HAP-1 (cell line): ENCODE data around the gene TBKBP1.

ENCODE experiments used
- DNase-seq, 2 experiments: peaks; one replicate each; pipeline ENCODE4 v3.0.0-alpha.2; 2016 to 2020; ENCODE audit warnings: low spot score in 2 of 2
- H3K27me3 ChIP-seq: fragments of 250-450 bp; sonication (Bioruptor Pico); 2 replicates; pipeline ENCODE4 v1.5.1; 2020; ENCODE audit warnings: low read depth, mild to moderate bottlenecking, moderate library complexity
- H3K36me3 ChIP-seq: fragments of 250-450 bp; sonication (Bioruptor Pico); replicated peaks from 2 replicates; pipeline ENCODE4 v1.5.1; 2020; ENCODE audit warnings: mild to moderate bottlenecking
- H3K4me1 ChIP-seq: fragments of 250-450 bp; sonication (Bioruptor Pico); 2 replicates; pipeline ENCODE4 v1.5.1; 2020; ENCODE audit warnings: mild to moderate bottlenecking
- H3K4me3 ChIP-seq: fragments of 250-450 bp; sonication (Bioruptor Pico); 2 replicates; pipeline ENCODE4 v1.5.1; 2020; ENCODE audit warnings: mild to moderate bottlenecking, moderate library complexity
- H3K9me3 ChIP-seq: fragments of 250-450 bp; sonication (Bioruptor Pico); 2 replicates; pipeline ENCODE4 v1.5.1; 2020; ENCODE audit warnings: mild to moderate bottlenecking, moderate library complexity
- in situ Hi-C: fragments of 300-500 bp; cut with MboI; formaldehyde crosslinking; loops from 3 replicates; pipeline ENCODE4 v1.14.3; 2020; ENCODE audit warnings: low sequenced_read_pairs, inconsistent platforms, mixed read lengths

The TBKBP1 gene

GRCh38 chr17:47744168-47745036, 50.4 kb downstream of the TBKBP1 start:
- H3K36me3 ChIP-seq, result no peaks in the 10 kb centered on the region
- H3K9me3 ChIP-seq, result no peaks in the 10 kb centered on the region
- in situ Hi-C loops, result no loop called here
- no peaks in the 10 kb centered on the region for H3K4me1 ChIP-seq
- H3K4me3 ChIP-seq, result no peak overlapping the region
- no peak for DNase-seq
- H3K27me3 ChIP-seq, result peaks cover 24% of the 10 kb centered on the region

- no peaks in the 10 kb centered on the region for H3K36me3 ChIP-seq
- H3K9me3 ChIP-seq, result no peaks in the 10 kb centered on the region
- no peaks in the 10 kb centered on the region for H3K4me1 ChIP-seq
- peaks cover 24% of the 10 kb centered on the region for H3K27me3 ChIP-seq
- no peak overlapping the region for H3K4me3 ChIP-seq
- in situ Hi-C loops, result no loop called here
- DNase-seq, result no peak
Measured at GRCh38 chr17:47745037-47745380, 51.0 kb downstream of the TBKBP1 start.

- Histone ChIP-seq H3K27me3 (peaks cover 12% of the 10 kb centered on the region), H3K4me1 (no peaks in the 10 kb centered on the region), H3K9me3 (peaks cover 6% of the 10 kb centered on the region), H3K4me3 (no peak overlapping the region), H3K36me3 (no peaks in the 10 kb centered on the region)
- in situ Hi-C loops, result no loop called here
- DNase-seq, result no peak
Measured at GRCh38 chr17:47751471-47751870, 57.5 kb downstream of the TBKBP1 start.

- Histone ChIP-seq H3K4me1 (no peaks in the 10 kb centered on the region), H3K9me3 (peaks cover 6% of the 10 kb centered on the region), H3K4me3 (no peak overlapping the region), H3K36me3 (no peaks in the 10 kb centered on the region), H3K27me3 (peaks cover 18% of the 10 kb centered on the region)
- no peak for DNase-seq
- in situ Hi-C loops, result no loop called here
Measured at GRCh38 chr17:47757386-47757785, 63.4 kb downstream of the TBKBP1 start.

GRCh38 chr17:47760409-47761140, 66.6 kb downstream of the TBKBP1 start:
- DNase-seq, result no peak
- peaks cover 7% of the 10 kb centered on the region for H3K9me3 ChIP-seq
- H3K4me3 ChIP-seq, result no peak overlapping the region
- no peaks in the 10 kb centered on the region for H3K4me1 ChIP-seq
- in situ Hi-C loops, result no loop called here
- H3K36me3 ChIP-seq, result no peaks in the 10 kb centered on the region
- H3K27me3 ChIP-seq, result peaks cover 18% of the 10 kb centered on the region; the same call in 1 of the 2 replicates
